ENCODE measurements around the gene SV2C. TPM values are rescaled to one million over a fixed set of nuclear protein-coding genes. Genes with fewer than 3 reads are reported as not detected.

Gene SV2C
- total RNA-seq, 2 experiments from 2014 or later, result not detected

GRCh38 chr5:76165711-76166374 is 82.7 kb downstream of the SV2C start:
- Mint-ChIP-seq H3K4me3 (no peak overlapping the region), H3K27me3 (peaks cover 9% of the 10 kb centered on the region), H3K9me3 (peaks cover 3% of the 10 kb centered on the region), H3K4me1 (no peaks in the 10 kb centered on the region), H3K36me3 (no peaks in the 10 kb centered on the region), H3K27ac (no peak overlapping the region)
- no peak for DNase-seq

GRCh38 chr5:76166886-76167576 is 83.8 kb downstream of the SV2C start:
- Mint-ChIP-seq H3K9me3 (peaks cover 3% of the 10 kb centered on the region), H3K4me1 (no peaks in the 10 kb centered on the region), H3K27ac (no peak overlapping the region), H3K36me3 (no peaks in the 10 kb centered on the region), H3K4me3 (no peak overlapping the region), H3K27me3 (peaks cover 9% of the 10 kb centered on the region)
- no peak for DNase-seq

- peaks cover 9% of the 10 kb centered on the region for H3K27me3 Mint-ChIP-seq
- no peaks in the 10 kb centered on the region for H3K36me3 Mint-ChIP-seq
- peaks cover 3% of the 10 kb centered on the region for H3K9me3 Mint-ChIP-seq
- H3K4me3 Mint-ChIP-seq, result no peak overlapping the region
- DNase-seq, result no peak
- H3K4me1 Mint-ChIP-seq, result no peaks in the 10 kb centered on the region
- H3K27ac Mint-ChIP-seq, result no peak overlapping the region
Observed at GRCh38 chr5:76169146-76169905, 86.1 kb downstream of the SV2C start.

- DNase-seq, result no peak
- H3K4me3 Mint-ChIP-seq, result no peak overlapping the region
- no peaks in the 10 kb centered on the region for H3K9me3 Mint-ChIP-seq
- peaks cover under 1% of the 10 kb centered on the region for H3K27me3 Mint-ChIP-seq
- H3K36me3 Mint-ChIP-seq, result no peaks in the 10 kb centered on the region
- peaks cover 24% of the 10 kb centered on the region for H3K4me1 Mint-ChIP-seq
- no peak overlapping the region for H3K27ac Mint-ChIP-seq
Observed at GRCh38 chr5:76174101-76174500, 90.9 kb downstream of the SV2C start.

- Mint-ChIP-seq H3K27ac (peak overlapping the region; percentile 16), H3K4me3 (peak overlapping the region; percentile 36), H3K27me3 (no peaks in the 10 kb centered on the region), H3K36me3 (no peaks in the 10 kb centered on the region), H3K4me1 (peaks cover 24% of the 10 kb centered on the region), H3K9me3 (no peaks in the 10 kb centered on the region)
- peak; percentile 34 for DNase-seq
Observed at GRCh38 chr5:76175051-76175666, 92.0 kb downstream of the SV2C start.

- Mint-ChIP-seq H3K4me3 (peak overlapping the region; percentile 36), H3K27ac (peak overlapping the region; percentile 72), H3K36me3 (no peaks in the 10 kb centered on the region), H3K4me1 (peaks cover 24% of the 10 kb centered on the region), H3K9me3 (no peaks in the 10 kb centered on the region), H3K27me3 (no peaks in the 10 kb centered on the region)
- peak; percentile 16 for DNase-seq
Observed at GRCh38 chr5:76175821-76176403, 92.7 kb downstream of the SV2C start.

- Mint-ChIP-seq H3K27me3 (no peaks in the 10 kb centered on the region), H3K36me3 (no peaks in the 10 kb centered on the region), H3K9me3 (no peaks in the 10 kb centered on the region), H3K4me3 (no peak overlapping the region), H3K27ac (no peak overlapping the region), H3K4me1 (peaks cover 24% of the 10 kb centered on the region)
- no peak for DNase-seq
Observed at GRCh38 chr5:76177978-76178377, 94.8 kb downstream of the SV2C start.

GRCh38 chr5:76178913-76179312 is 95.7 kb downstream of the SV2C start:
- H3K4me3 Mint-ChIP-seq, result no peak overlapping the region
- no peaks in the 10 kb centered on the region for H3K27me3 Mint-ChIP-seq
- H3K36me3 Mint-ChIP-seq, result no peaks in the 10 kb centered on the region
- H3K4me1 Mint-ChIP-seq, result peaks cover 24% of the 10 kb centered on the region
- DNase-seq, result no peak
- H3K9me3 Mint-ChIP-seq, result no peaks in the 10 kb centered on the region
- no peak overlapping the region for H3K27ac Mint-ChIP-seq

- H3K27ac Mint-ChIP-seq, result no peak overlapping the region
- H3K4me1 Mint-ChIP-seq, result peaks cover 10% of the 10 kb centered on the region
- no peaks in the 10 kb centered on the region for H3K9me3 Mint-ChIP-seq
- no peak overlapping the region for H3K4me3 Mint-ChIP-seq
- no peaks in the 10 kb centered on the region for H3K27me3 Mint-ChIP-seq
- peak; percentile 3 for DNase-seq
- no peaks in the 10 kb centered on the region for H3K36me3 Mint-ChIP-seq
Observed at GRCh38 chr5:76180814-76181805, 97.9 kb downstream of the SV2C start.

GRCh38 chr5:76187386-76187785 is 104.2 kb downstream of the SV2C start:
- no peaks in the 10 kb centered on the region for H3K36me3 Mint-ChIP-seq
- H3K4me1 Mint-ChIP-seq, result no peaks in the 10 kb centered on the region
- no peak for DNase-seq
- no peaks in the 10 kb centered on the region for H3K27me3 Mint-ChIP-seq
- H3K4me3 Mint-ChIP-seq, result no peak overlapping the region
- H3K27ac Mint-ChIP-seq, result no peak overlapping the region
- peaks cover 6% of the 10 kb centered on the region for H3K9me3 Mint-ChIP-seq

GRCh38 chr5:76190356-76190755 is 107.2 kb downstream of the SV2C start:
- Mint-ChIP-seq H3K9me3 (peaks cover 6% of the 10 kb centered on the region), H3K36me3 (no peaks in the 10 kb centered on the region), H3K4me3 (no peak overlapping the region)

GRCh38 chr5:76192837-76193236 is 109.7 kb downstream of the SV2C start:
- H3K27ac Mint-ChIP-seq, result no peak overlapping the region
- H3K9me3 Mint-ChIP-seq, result peaks cover 2% of the 10 kb centered on the region
- DNase-seq, result no peak
- no peaks in the 10 kb centered on the region for H3K27me3 Mint-ChIP-seq
- H3K4me1 Mint-ChIP-seq, result no peaks in the 10 kb centered on the region
- no peaks in the 10 kb centered on the region for H3K36me3 Mint-ChIP-seq
- no peak overlapping the region for H3K4me3 Mint-ChIP-seq

More at GRCh38 chr5:76190356-76190755, 107.2 kb downstream of the SV2C start:
- H3K27me3 Mint-ChIP-seq, result no peaks in the 10 kb centered on the region
- DNase-seq, result no peak
- no peak overlapping the region for H3K27ac Mint-ChIP-seq
- no peaks in the 10 kb centered on the region for H3K4me1 Mint-ChIP-seq

- H3K27ac Mint-ChIP-seq, result no peak overlapping the region
- no peak overlapping the region for H3K4me3 Mint-ChIP-seq
- no peaks in the 10 kb centered on the region for H3K27me3 Mint-ChIP-seq
- peaks cover 2% of the 10 kb centered on the region for H3K9me3 Mint-ChIP-seq
- DNase-seq, result no peak
- H3K4me1 Mint-ChIP-seq, result no peaks in the 10 kb centered on the region
- H3K36me3 Mint-ChIP-seq, result no peaks in the 10 kb centered on the region
Observed at GRCh38 chr5:76193635-76194034, 110.5 kb downstream of the SV2C start.

- no peak for DNase-seq
- no peaks in the 10 kb centered on the region for H3K27me3 Mint-ChIP-seq
- no peak overlapping the region for H3K4me3 Mint-ChIP-seq
- no peaks in the 10 kb centered on the region for H3K36me3 Mint-ChIP-seq
- no peak overlapping the region for H3K27ac Mint-ChIP-seq
- peaks cover 2% of the 10 kb centered on the region for H3K4me1 Mint-ChIP-seq
- peaks cover 2% of the 10 kb centered on the region for H3K9me3 Mint-ChIP-seq
Observed at GRCh38 chr5:76194340-76194739, 111.2 kb downstream of the SV2C start.

Data from activated naive CD8-positive, alpha-beta T cell treated with anti-CD3 and anti-CD28 coated beads for 36 hours (primary cell).